ENCODE results near the gene MYH7B. TPM values are rescaled to one million over a fixed set of nuclear protein-coding genes. Genes with fewer than 3 reads are reported as not detected.
A peak's percentile ranks its signal among the peaks of the same experiment; 100 is the strongest.

MYH7B gene
- total RNA-seq, 3 donors from 2014 or later: 0.76 to 1.9 (median 0.99) TPM

DNA sequence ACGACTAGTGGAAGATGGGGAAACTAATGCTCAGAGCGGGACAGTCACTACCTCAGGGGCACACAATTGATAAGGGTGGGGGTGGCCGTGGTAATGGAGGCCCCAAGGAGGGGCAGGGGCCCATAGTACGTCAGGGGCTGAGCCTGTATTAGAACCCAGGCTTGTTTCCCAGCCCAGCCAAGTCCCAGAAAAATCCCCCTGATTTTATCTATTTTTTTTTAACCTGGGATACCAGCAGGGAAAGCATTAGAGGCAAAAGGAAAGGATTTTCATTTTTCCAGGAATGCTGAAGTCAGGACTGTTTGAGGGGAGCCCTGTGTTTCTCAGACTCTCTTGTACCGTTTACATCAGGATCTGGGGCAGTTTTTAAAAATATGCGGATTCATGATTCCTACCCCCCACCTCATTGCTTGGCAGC lies 382 bp downstream of the MYH7B start:
- intact Hi-C loops (cut with DNase I, micrococcal nuclease): no loop called here

DNA sequence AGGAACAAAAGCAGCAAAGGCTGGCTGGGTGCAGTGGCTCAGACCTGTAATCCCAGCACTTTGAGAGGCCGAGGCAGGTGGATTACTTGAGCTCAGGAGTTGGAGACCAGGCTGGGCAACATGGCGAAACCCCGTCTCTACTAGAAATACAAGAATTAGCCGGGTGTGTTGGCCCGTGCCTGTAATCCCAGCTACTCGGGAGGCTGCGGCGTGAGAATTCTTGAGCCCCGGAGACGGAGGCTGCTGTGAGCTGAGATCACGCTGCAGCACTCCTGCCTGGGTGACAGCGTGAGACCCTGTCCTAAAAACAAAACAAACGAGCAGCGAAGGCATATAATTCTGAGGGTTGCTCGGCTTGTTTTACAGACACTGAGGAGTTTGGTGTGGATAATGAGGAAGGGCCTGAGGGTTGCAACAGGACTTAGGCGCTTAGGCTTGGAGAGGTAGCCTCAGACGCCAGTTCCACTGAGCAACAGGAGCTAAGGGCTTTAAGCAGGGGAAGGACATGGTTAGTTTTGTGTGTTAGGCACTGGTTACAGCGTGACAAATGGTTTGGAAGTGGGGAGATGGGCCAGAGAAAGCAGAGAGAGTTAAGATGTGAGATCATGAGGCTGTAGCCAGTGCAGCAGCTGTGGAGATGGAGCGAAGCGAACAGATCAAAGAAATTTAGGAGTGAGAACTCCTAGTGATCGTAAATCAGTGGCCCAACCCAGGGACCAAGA lies 1.2 kb downstream of the MYH7B start:
- ATAC-seq (no peak), DNase-seq (no peak)
- intact Hi-C loops (cut with DNase I, micrococcal nuclease): no loop called here
- TF ChIP-seq, protein P1, sequence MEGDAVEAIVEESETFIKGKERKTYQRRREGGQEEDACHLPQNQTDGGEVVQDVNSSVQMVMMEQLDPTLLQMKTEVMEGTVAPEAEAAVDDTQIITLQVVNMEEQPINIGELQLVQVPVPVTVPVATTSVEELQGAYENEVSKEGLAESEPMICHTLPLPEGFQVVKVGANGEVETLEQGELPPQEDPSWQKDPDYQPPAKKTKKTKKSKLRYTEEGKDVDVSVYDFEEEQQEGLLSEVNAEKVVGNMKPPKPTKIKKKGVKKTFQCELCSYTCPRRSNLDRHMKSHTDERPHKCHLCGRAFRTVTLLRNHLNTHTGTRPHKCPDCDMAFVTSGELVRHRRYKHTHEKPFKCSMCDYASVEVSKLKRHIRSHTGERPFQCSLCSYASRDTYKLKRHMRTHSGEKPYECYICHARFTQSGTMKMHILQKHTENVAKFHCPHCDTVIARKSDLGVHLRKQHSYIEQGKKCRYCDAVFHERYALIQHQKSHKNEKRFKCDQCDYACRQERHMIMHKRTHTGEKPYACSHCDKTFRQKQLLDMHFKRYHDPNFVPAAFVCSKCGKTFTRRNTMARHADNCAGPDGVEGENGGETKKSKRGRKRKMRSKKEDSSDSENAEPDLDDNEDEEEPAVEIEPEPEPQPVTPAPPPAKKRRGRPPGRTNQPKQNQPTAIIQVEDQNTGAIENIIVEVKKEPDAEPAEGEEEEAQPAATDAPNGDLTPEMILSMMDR (IDR thresholded peaks at IDR 0.05): no peak
- H3K36me3 ChIP-seq (ENCODE audit: low read depth): no peaks in the 10 kb centered on the region
- peaks cover 24% of the 10 kb centered on the region for H3K4me1 ChIP-seq (ENCODE audit: low read depth)
- H3K9me3 ChIP-seq: no peaks in the 10 kb centered on the region
- H3K4me3 ChIP-seq: no peak overlapping the region

More for the DNA sequence above, 382 bp downstream of the MYH7B start:
- TF ChIP-seq, protein P1 (IDR thresholded peaks at IDR 0.05): no peak
- H3K9me3 ChIP-seq: no peaks in the 10 kb centered on the region
- H3K36me3 ChIP-seq (ENCODE audit: low read depth): no peaks in the 10 kb centered on the region
- DNase-seq (no peak), ATAC-seq (no peak)
- peak overlapping the region; percentile 37 for H3K4me3 ChIP-seq
- H3K4me1 ChIP-seq (ENCODE audit: low read depth): peaks cover 24% of the 10 kb centered on the region

DNA sequence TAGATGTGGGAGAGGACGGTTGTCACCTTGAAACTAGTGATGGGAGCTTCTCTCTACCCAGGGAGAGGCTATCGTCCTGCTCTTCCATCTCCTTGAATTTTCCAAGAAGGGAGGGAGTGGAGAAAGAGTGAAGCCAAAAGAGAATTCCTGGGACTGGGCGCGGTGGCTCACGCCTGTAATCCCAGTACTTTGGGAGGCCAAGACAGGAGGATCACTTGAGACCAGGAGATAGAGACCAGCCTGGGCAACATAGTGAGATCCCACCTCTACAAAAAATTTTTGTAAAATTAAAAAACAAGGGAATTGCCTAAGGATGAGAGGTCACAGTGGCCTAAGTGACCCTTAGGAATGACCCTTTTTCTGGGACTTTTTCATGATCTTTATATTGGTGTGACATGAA lies 8.8 kb downstream of the MYH7B start:
- intact Hi-C loops (cut with DNase I, micrococcal nuclease): no loop called here
- Histone ChIP-seq H3K4me1 (ENCODE audit: low read depth) (peaks cover 10% of the 10 kb centered on the region), H3K9me3 (no peaks in the 10 kb centered on the region), H3K36me3 (ENCODE audit: low read depth) (no peaks in the 10 kb centered on the region), H3K4me3 (no peak overlapping the region)
- TF ChIP-seq, protein P1 (IDR thresholded peaks at IDR 0.05): no peak
- no peak for ATAC-seq
- DNase-seq: no peak

DNA sequence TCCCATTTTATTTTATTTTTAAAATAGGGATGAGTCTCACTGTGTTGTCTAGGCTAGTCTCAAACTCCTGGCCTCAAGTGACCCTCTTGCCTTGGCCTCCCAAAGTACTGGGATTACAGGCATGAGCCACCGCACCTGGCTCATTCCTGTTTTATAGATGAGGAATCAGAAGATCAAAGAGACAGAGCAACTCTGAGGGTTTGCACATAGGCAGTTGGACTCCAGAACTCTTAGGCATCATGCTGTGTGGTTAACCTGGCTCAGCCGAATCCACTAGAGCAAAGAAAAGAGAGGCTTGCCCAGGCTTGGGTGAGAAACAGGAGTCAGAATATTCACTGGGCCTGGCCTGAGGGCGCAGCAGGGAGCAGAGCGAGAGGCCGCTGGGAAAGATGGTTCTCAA lies 9.4 kb downstream of the MYH7B start:
- intact Hi-C loops (cut with DNase I, micrococcal nuclease): no loop called here

DNA sequence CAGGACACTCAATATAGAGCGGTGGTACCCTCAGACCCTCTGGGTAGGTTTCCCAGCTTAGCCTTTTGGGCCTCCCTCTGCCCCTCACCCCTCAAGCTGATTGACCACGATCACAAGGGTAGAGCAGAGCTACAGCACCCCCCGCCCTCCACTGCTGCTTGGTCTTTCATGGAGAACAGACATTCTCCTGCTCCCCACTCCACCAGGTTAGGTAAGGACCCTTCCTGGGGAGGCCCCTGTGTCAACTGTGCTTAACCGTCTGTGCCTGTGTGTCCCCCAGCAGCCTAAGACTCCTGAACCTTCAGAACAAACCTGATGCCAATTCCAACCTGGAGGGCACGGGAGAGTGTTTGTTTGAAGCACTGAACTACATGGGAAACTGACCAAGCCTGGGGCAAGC lies 11.8 kb downstream of the MYH7B start:
- TF ChIP-seq, protein P1 (IDR thresholded peaks at IDR 0.05): no peak
- Histone ChIP-seq H3K36me3 (ENCODE audit: low read depth) (no peaks in the 10 kb centered on the region), H3K9me3 (no peaks in the 10 kb centered on the region), H3K4me1 (ENCODE audit: low read depth) (no peaks in the 10 kb centered on the region), H3K4me3 (no peak overlapping the region)
- ATAC-seq (no peak), DNase-seq (no peak)
- intact Hi-C loops (cut with DNase I, micrococcal nuclease): no loop called here

More for the DNA sequence above, 9.4 kb downstream of the MYH7B start:
- Histone ChIP-seq H3K4me1 (ENCODE audit: low read depth) (peaks cover 5% of the 10 kb centered on the region), H3K4me3 (no peak overlapping the region), H3K9me3 (no peaks in the 10 kb centered on the region), H3K36me3 (ENCODE audit: low read depth) (no peaks in the 10 kb centered on the region)
- no peak for DNase-seq
- ATAC-seq: no peak
- TF ChIP-seq, protein P1 (IDR thresholded peaks at IDR 0.05): no peak

Measured in mucosa of descending colon (tissue), 3 donors.